ENCODE results near the gene CLCNKB.
"Not testable (repeated sequence)": the region's sequence is repeated elsewhere in the genome, so short reads cannot be mapped to it uniquely, and the experiment has no call there.

The CLCNKB gene

GRCh38 chr1:16048573-16049189, 5.1 kb downstream of the CLCNKB start:
- in situ Hi-C loops (cut with MboI; ENCODE audit: low pct_unique_long_range_greater_than_20kb, low sequenced_read_pairs, unreplicated experiment), result no loop called here
- no peak for DNase-seq (ENCODE audit: low spot score)
- TF ChIP-seq CTCF (IDR thresholded peaks at IDR 0.05; ENCODE audit: extremely low read depth, insufficient read depth, missing control alignments), result peak; percentile 8

DNA sequence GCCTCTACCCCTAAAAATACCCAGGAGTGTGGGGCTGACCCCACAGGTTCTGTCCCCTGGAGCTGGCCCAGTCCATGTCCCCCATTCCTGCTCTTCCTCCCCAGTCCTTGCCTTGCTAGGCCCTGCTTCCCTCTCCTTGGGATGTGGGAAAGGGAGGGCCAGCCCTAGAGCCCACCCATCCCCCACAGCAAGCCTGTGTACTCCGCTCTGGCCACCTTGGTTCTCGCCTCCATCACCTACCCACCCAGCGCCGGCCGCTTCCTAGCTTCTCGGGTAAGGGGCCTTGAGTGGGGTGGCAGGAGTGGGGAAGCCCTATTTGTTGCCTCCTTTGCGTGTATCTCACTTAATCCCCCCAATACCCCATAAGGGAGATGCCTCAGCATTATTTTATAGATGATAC, 6.7 kb downstream of the CLCNKB start:
- DNase-seq (ENCODE audit: low spot score), result no peak
- no peak for TF ChIP-seq CTCF (IDR thresholded peaks at IDR 0.05; ENCODE audit: extremely low read depth, insufficient read depth, missing control alignments)
- in situ Hi-C loops (cut with MboI; ENCODE audit: low pct_unique_long_range_greater_than_20kb, low sequenced_read_pairs, unreplicated experiment), result no loop called here

GRCh38 chr1:16051039-16051438, 7.5 kb downstream of the CLCNKB start:
- no peak for DNase-seq (ENCODE audit: low spot score)
- in situ Hi-C loops (cut with MboI; ENCODE audit: low pct_unique_long_range_greater_than_20kb, low sequenced_read_pairs, unreplicated experiment), result no loop called here
- TF ChIP-seq CTCF (IDR thresholded peaks at IDR 0.05; ENCODE audit: extremely low read depth, insufficient read depth, missing control alignments), result no peak

DNA sequence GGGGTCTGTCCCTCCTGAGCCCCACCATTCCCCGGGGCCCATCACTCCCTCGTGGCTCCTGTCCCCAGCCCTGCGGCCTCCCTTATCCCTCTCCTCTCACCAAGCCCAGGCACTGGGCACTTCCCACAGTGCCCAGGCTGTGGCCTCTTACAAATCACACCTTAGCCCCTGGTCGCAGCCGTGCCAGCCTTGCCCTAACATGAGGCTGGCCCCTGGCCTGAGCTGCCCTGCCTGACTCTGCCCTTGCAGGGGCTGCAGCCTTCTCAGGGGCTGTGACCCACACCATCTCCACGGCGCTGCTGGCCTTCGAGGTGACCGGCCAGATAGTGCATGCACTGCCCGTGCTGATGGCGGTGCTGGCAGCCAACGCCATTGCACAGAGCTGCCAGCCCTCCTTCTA, 8.4 kb downstream of the CLCNKB start:
- in situ Hi-C loops (cut with MboI; ENCODE audit: low pct_unique_long_range_greater_than_20kb, low sequenced_read_pairs, unreplicated experiment); DNase-seq (ENCODE audit: low spot score): not testable (repeated sequence)

GRCh38 chr1:16053781-16054502, 10.4 kb downstream of the CLCNKB start:
- in situ Hi-C loops (cut with MboI; ENCODE audit: low pct_unique_long_range_greater_than_20kb, low sequenced_read_pairs, unreplicated experiment), result no loop called here
- TF ChIP-seq CTCF (IDR thresholded peaks at IDR 0.05; ENCODE audit: extremely low read depth, insufficient read depth, missing control alignments), result no peak
- DNase-seq (ENCODE audit: low spot score), result no peak

- in situ Hi-C loops (cut with MboI; ENCODE audit: low pct_unique_long_range_greater_than_20kb, low sequenced_read_pairs, unreplicated experiment), result no loop called here
- no peak for DNase-seq (ENCODE audit: low spot score)
- no peak for TF ChIP-seq CTCF (IDR thresholded peaks at IDR 0.05; ENCODE audit: extremely low read depth, insufficient read depth, missing control alignments)
Measured at GRCh38 chr1:16054598-16055540, 11.3 kb downstream of the CLCNKB start.

Measured in GM13977 (cell line).